Measurements from ENCODE around the gene KRT86. TPM values are rescaled to one million over a fixed set of nuclear protein-coding genes. Genes with fewer than 3 reads are reported as not detected.

KRT86 gene
- not detected for total RNA-seq

GRCh38 chr12:52274521-52275120, at the start of gene KRT86:
TSS of gene KRT86 (plus strand) at chr12:52274645. CDS start at chr12:52301917, 27,272 bp downstream.

GRCh38 chr12:52232674-52233461, 41.6 kb upstream of the KRT86 start, which contains the start of gene KRT7:
TSS of gene KRT7 (plus strand) at chr12:52233243. CDS start at chr12:52233297, 54 bp downstream.

GRCh38 chr12:52291267-52291935, 17.0 kb downstream of the KRT86 start, which contains the start of gene KRT81:
TSS of gene KRT81 (minus strand) at chr12:52291534. CDS start at chr12:52291465, 69 bp downstream.

GRCh38 chr12:52320784-52321400, 46.4 kb downstream of the KRT86 start, which contains the start of gene KRT83:
TSS of gene KRT83 (minus strand) at chr12:52321398. CDS start at chr12:52321335, 63 bp downstream.

Other genes starting within 250 kb of the KRT86 start
- 10 to 100 TPM in 1 of 2 donors, 1 to 10 TPM in 1; 7.2 to 11.0 TPM for gene NR4A1, start 223.2 kb upstream of the KRT86 start, total RNA-seq
- 10 to 100 TPM; 33.4 to 70.6 TPM for gene ATG101, start 204.7 kb upstream of the KRT86 start, total RNA-seq
- not detected for gene SMIM41, start 194.9 kb upstream of the KRT86 start, total RNA-seq
- gene KRT80, start 82.6 kb upstream of the KRT86 start, total RNA-seq = under 1 TPM in 1 of 2 donors, not detected in 1; under 0.01 TPM
- under 1 TPM; under 0.01 to 1.00 TPM for gene KRT7, start 41.4 kb upstream of the KRT86 start, total RNA-seq
- gene KRT81, start 16.9 kb downstream of the KRT86 start, total RNA-seq = not detected
- gene KRT83, start 46.8 kb downstream of the KRT86 start, total RNA-seq = not detected
- not detected for gene KRT85, start 92.8 kb downstream of the KRT86 start, total RNA-seq
- not detected for gene KRT84, start 111.0 kb downstream of the KRT86 start, total RNA-seq
- not detected for gene KRT82, start 131.7 kb downstream of the KRT86 start, total RNA-seq
- not detected for gene KRT75, start 159.7 kb downstream of the KRT86 start, total RNA-seq
- under 1 TPM in 1 of 2 donors, not detected in 1; 0.34 TPM for gene KRT6B, start 177.5 kb downstream of the KRT86 start, total RNA-seq
- not detected for gene KRT6C, start 199.2 kb downstream of the KRT86 start, total RNA-seq
- 1 to 10 TPM in 1 of 2 donors, not detected in 1; 1.0 TPM for gene KRT6A, start 218.6 kb downstream of the KRT86 start, total RNA-seq
- gene KRT5, start 245.7 kb downstream of the KRT86 start, total RNA-seq = under 1 TPM in 1 of 2 donors, not detected in 1; 0.69 TPM

Measured in melanocyte of skin (primary cell).